GM12878 (cell line): ENCODE data around the gene NEK8.

Source experiments
- ATF3 ChIP-seq: IDR thresholded peaks from 2 replicates; pipeline ENCODE4 v1.6.1; 2011; ENCODE audit warnings: low read depth, mild to moderate bottlenecking, low read length, moderate library complexity, borderline replicate concordance; ENCODE audit errors: extremely low read depth
- BACH1 ChIP-seq: fragments of 450-650 bp; IDR thresholded peaks from 2 replicates; pipeline ENCODE4 v1.6.1; 2017; ENCODE audit warnings: mild to moderate bottlenecking, borderline replicate concordance
- EZH2 ChIP-seq: IDR thresholded peaks from 2 replicates; pipeline ENCODE4 v1.6.1; 2012; ENCODE audit warnings: low read depth, mild to moderate bottlenecking, control low read depth, inconsistent platforms, low read length, borderline replicate concordance; ENCODE audit not compliant: control insufficient read depth
- FOS ChIP-seq: IDR thresholded peaks from 3 replicates; pipeline ENCODE4 v1.6.1; 2011; ENCODE audit warnings: borderline replicate concordance; ENCODE audit not compliant: insufficient read length; ENCODE audit errors: extremely low read depth
- IKZF1 ChIP-seq: fragments of 450-650 bp; conservative IDR thresholded peaks from 2 replicates; pipeline ENCODE4 v1.6.1; 2017; ENCODE audit warnings: antibody characterized with exemption, mild to moderate bottlenecking
- MTA3 ChIP-seq: IDR thresholded peaks from 2 replicates; pipeline ENCODE4 v1.6.1; 2012; ENCODE audit warnings: low read length, inconsistent platforms, borderline replicate concordance
- NFYB ChIP-seq: IDR thresholded peaks from 2 replicates; pipeline ENCODE4 v1.6.1; 2011; ENCODE audit warnings: low read depth, mild to moderate bottlenecking, low read length, improper control_type of control experiment, moderate library complexity; ENCODE audit not compliant: insufficient read depth
- POLR2A ChIP-seq: IDR thresholded peaks from 2 replicates; pipeline ENCODE4 v1.6.1; 2011; ENCODE audit warnings: low read depth, mild to moderate bottlenecking, low read length
- RAD21 ChIP-seq: IDR thresholded peaks from 2 replicates; pipeline ENCODE4 v1.6.1; 2011; ENCODE audit warnings: mild to moderate bottlenecking, low read depth, low read length, moderate library complexity; ENCODE audit not compliant: insufficient read depth
- SIN3A ChIP-seq: IDR thresholded peaks from 2 replicates; pipeline ENCODE4 v1.6.1; 2012; ENCODE audit warnings: low read depth, low read length, improper control_type of control experiment
- SP1 ChIP-seq: IDR thresholded peaks from one replicate; pipeline ENCODE4 v1.6.1; 2011; ENCODE audit warnings: low read depth, low read length
- TF ChIP-seq, protein P1 (sequence below), 3 experiments: IDR thresholded peaks in 2 of 3; conservative IDR thresholded peaks in 1 of 3; 2 replicates each; pipeline ENCODE4 v1.5.1; 2011; ENCODE audit warnings: low read depth in 3 of 3, low read length in 3 of 3, mild to moderate bottlenecking in 3 of 3, control low read depth in 2 of 3, moderate library complexity in 2 of 3, inconsistent platforms in 1 of 3, mixed read lengths in 1 of 3; ENCODE audit not compliant: control insufficient read depth in 2 of 3, insufficient read depth in 1 of 3; ENCODE audit errors: extremely low read depth in 1 of 3

DNA sequence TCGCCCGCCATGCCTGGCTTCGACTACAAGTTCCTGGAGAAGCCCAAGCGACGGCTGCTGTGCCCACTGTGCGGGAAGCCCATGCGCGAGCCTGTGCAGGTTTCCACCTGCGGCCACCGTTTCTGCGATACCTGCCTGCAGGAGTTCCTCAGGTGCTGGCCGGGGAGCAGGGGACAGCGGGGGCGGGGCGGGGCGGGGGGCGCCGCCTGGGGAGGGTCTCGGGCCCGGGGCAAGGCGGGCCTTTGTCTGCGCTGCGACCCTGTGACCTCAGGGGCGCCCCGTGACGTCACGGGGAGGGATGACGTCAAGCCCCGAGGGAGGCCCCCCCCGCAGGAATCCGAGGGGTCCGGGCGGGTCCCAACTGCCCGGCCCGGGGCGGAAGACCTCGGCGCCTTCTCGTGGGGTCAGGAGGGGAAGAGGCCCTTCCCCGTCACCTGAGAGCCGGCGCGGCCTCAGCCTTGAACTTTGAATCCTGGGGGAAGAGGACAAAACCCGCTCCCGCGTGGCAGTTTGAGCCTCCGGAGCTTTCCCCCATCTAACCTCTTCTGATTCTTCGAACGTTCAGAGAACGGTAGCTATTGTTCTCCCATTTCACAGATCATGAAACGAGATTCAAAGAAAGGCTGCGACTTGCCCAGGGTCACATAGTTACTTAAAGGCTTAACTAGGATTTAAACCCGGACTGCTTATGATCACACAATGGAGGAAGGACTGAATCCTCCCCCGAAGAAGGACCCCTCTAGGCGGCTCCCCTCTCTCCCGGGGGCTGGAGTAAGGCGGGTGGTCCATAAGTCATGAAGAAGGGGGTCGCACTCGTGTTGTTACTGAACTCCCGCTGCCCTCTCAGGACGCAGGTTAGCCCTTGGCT is 15.8 kb downstream of the NEK8 start:
- TF ChIP-seq RAD21 (no peak), POLR2A (no peak; the same call in 1 of the 2 replicates), FOS (no peak), EZH2 (no peak), SP1 (no peak), IKZF1 (no peak), MTA3 (no peak), NFYB (no peak), SIN3A (no peak; the same call in 1 of the 2 replicates), BACH1 (no peak), ATF3 (no peak)
- TF ChIP-seq, protein P1, sequence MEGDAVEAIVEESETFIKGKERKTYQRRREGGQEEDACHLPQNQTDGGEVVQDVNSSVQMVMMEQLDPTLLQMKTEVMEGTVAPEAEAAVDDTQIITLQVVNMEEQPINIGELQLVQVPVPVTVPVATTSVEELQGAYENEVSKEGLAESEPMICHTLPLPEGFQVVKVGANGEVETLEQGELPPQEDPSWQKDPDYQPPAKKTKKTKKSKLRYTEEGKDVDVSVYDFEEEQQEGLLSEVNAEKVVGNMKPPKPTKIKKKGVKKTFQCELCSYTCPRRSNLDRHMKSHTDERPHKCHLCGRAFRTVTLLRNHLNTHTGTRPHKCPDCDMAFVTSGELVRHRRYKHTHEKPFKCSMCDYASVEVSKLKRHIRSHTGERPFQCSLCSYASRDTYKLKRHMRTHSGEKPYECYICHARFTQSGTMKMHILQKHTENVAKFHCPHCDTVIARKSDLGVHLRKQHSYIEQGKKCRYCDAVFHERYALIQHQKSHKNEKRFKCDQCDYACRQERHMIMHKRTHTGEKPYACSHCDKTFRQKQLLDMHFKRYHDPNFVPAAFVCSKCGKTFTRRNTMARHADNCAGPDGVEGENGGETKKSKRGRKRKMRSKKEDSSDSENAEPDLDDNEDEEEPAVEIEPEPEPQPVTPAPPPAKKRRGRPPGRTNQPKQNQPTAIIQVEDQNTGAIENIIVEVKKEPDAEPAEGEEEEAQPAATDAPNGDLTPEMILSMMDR (IDR thresholded peaks at IDR 0.05 in 2 of 3, conservative IDR thresholded peaks at IDR 0.05 in 1 of 3; ENCODE audit: control insufficient read depth in 2 of 3, extremely low read depth in 1 of 3, insufficient read depth in 1 of 3, low read depth in 3 of 3, low read length in 3 of 3) = no peak
